HFFc6 (cell line): ENCODE measurements around the gene SBF2. TPM values are rescaled to one million over a fixed set of nuclear protein-coding genes. Genes with fewer than 3 reads are reported as not detected.
"Not testable (repeated sequence)": the region's sequence is repeated elsewhere in the genome, so short reads cannot be mapped to it uniquely, and the experiment has no call there.

Source experiments
- DNase-seq: peaks from one replicate; pipeline ENCODE4 v3.0.0-alpha.2; 2018
- H3K27ac Mint-ChIP-seq: 2 replicates; pipeline ENCODE4 v1.8.0; 2020; ENCODE audit warnings: mild to moderate bottlenecking, mixed read lengths
- H3K27me3 Mint-ChIP-seq: 2 replicates; pipeline ENCODE4 v1.8.0; 2021; ENCODE audit warnings: mild to moderate bottlenecking, moderate library complexity, mixed read lengths; ENCODE audit not compliant: insufficient read depth
- H3K36me3 Mint-ChIP-seq: 2 replicates; pipeline ENCODE4 v1.8.0; 2021; ENCODE audit warnings: low read depth, mixed read lengths
- H3K4me1 Mint-ChIP-seq: 2 replicates; pipeline ENCODE4 v1.8.0; 2020; ENCODE audit warnings: low read depth, mixed read lengths
- H3K4me3 Mint-ChIP-seq: 2 replicates; pipeline ENCODE4 v1.8.0; 2020; ENCODE audit warnings: mild to moderate bottlenecking, moderate library complexity, mixed read lengths
- H3K9me3 Mint-ChIP-seq: 2 replicates; pipeline ENCODE4 v1.8.0; 2020; ENCODE audit warnings: mild to moderate bottlenecking, mixed read lengths
- total RNA-seq, 6 experiments: library from RNA; stranded (reverse); fragmentation: NEBNext Ultra II Directional; extraction: Animal tissue kit (Norgen Biotek cat#: 25700); gene quantifications; 2 replicates in 1 of 6; 3 replicates in 5 of 6; pipeline ENCODE4 v1.2.3, GENCODE V29; 2021
- TF ChIP-seq, protein P1 (sequence below): fragments of 200-600 bp; sonication (generic); IDR thresholded peaks from 2 replicates; pipeline ENCODE4 v1.5.0; 2021; ENCODE audit warnings: antibody characterized with exemption, mild to moderate bottlenecking

The SBF2 gene
- total RNA-seq, 6 experiments from 2014 or later: 25.2 to 36.0 (median 30.7) TPM

DNA sequence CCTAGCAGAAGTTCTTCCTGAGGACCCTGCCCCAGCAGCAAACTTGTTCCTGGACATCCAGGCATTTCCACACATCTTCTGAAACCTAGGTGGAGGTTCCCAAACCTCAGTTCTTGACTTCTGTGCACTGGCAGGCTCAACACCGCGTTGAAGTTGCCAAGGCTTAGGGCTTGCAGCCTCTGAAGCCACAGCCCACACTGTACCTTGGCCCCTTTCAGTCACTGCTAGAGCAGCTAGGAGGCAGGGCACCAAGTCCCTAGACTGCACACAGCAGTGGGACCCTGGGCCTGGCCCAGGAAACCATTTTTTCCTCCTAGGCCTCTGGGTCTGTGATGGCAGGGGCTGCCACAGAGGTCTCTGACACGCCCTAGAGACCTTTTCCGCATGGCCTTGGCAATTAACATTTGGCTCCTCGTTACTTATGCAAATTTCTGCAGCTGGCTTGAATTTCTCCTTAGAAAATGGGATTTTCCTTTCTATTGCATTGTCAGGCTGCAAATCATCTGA is 159.0 kb downstream of the SBF2 start:
- TF ChIP-seq, protein P1, sequence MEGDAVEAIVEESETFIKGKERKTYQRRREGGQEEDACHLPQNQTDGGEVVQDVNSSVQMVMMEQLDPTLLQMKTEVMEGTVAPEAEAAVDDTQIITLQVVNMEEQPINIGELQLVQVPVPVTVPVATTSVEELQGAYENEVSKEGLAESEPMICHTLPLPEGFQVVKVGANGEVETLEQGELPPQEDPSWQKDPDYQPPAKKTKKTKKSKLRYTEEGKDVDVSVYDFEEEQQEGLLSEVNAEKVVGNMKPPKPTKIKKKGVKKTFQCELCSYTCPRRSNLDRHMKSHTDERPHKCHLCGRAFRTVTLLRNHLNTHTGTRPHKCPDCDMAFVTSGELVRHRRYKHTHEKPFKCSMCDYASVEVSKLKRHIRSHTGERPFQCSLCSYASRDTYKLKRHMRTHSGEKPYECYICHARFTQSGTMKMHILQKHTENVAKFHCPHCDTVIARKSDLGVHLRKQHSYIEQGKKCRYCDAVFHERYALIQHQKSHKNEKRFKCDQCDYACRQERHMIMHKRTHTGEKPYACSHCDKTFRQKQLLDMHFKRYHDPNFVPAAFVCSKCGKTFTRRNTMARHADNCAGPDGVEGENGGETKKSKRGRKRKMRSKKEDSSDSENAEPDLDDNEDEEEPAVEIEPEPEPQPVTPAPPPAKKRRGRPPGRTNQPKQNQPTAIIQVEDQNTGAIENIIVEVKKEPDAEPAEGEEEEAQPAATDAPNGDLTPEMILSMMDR: no peak
- Mint-ChIP-seq H3K4me3 (no peak overlapping the region), H3K27me3 (no peaks in the 10 kb centered on the region), H3K27ac (no peak overlapping the region), H3K9me3 (peaks cover 33% of the 10 kb centered on the region), H3K36me3 (peaks cover 55% of the 10 kb centered on the region), H3K4me1 (peaks cover 23% of the 10 kb centered on the region)
- no peak for DNase-seq

- H3K4me3 Mint-ChIP-seq, DNase-seq, H3K27me3 Mint-ChIP-seq, H3K27ac Mint-ChIP-seq: not testable (repeated sequence)
- H3K4me1 Mint-ChIP-seq: peaks cover 15% of the 10 kb centered on the region
- H3K36me3 Mint-ChIP-seq: peaks cover 55% of the 10 kb centered on the region
- H3K9me3 Mint-ChIP-seq: peaks cover 33% of the 10 kb centered on the region
Observed at GRCh38 chr11:10134226-10134625, 159.8 kb downstream of the SBF2 start.

- H3K27me3 Mint-ChIP-seq, H3K4me1 Mint-ChIP-seq, DNase-seq, H3K4me3 Mint-ChIP-seq, H3K27ac Mint-ChIP-seq: not testable (repeated sequence)
- H3K36me3 Mint-ChIP-seq: peaks cover 50% of the 10 kb centered on the region
- H3K9me3 Mint-ChIP-seq: peaks cover 33% of the 10 kb centered on the region
Observed at GRCh38 chr11:10133251-10133650, 160.8 kb downstream of the SBF2 start.

- Mint-ChIP-seq H3K4me1 (peaks cover 24% of the 10 kb centered on the region), H3K9me3 (peaks cover 28% of the 10 kb centered on the region), H3K27me3 (no peaks in the 10 kb centered on the region; the same call in 1 of the 2 replicates), H3K36me3 (peaks cover 34% of the 10 kb centered on the region), H3K4me3 (no peak overlapping the region), H3K27ac (no peak overlapping the region)
- TF ChIP-seq, protein P1: no peak
- no peak for DNase-seq
Observed at GRCh38 chr11:10130875-10131274, 163.1 kb downstream of the SBF2 start.

DNA sequence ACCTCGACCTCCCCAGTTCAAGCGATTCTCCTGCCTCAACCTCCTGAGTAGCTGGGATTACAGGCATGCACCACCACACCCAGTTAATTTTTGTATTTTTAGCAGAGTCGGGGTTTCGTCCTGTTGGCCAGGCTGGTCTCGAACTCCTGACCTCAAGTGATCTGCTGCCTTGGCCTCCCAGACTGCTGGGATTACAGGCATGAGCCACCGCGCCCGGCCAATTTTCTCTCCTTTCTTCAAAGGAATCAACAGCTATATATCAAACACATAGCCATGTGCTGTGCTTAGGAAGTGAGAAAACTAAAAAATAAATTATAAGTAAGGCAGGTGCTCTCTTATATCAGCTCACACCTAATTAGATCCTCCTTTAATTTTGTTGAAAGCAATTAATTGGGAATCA is 164.8 kb downstream of the SBF2 start:
- H3K9me3 Mint-ChIP-seq: peaks cover 11% of the 10 kb centered on the region
- not testable (repeated sequence) for H3K27me3 Mint-ChIP-seq, H3K27ac Mint-ChIP-seq, H3K4me3 Mint-ChIP-seq, DNase-seq
- H3K4me1 Mint-ChIP-seq: peaks cover 30% of the 10 kb centered on the region
- peaks cover 17% of the 10 kb centered on the region for H3K36me3 Mint-ChIP-seq

DNA sequence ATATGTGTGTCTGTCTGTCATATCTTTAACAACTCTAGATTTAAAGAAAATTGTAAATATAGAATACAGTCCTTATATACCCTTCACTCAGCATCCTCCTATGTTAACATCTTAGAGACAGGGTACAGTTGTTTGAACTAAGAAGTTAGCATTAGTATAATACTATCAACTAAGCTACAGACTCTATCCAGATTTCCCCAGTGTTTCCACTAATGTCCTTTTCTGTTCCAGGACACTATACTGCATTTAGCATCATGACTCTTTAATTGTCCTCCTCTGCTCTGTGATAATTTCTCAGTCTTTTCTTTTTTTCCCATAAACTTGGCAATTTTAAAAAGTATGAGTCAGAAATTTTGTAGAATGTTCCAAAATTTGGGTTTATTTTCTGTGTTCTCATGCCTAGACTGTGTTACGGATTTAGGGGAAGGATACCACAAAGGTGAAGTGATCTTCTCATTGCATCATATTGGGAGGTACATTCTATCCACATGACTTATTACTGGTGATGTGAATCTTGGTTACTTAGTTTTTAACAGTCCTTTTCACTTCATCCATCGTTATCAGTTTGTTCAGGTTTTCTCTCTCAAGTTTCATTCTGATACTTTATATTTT is 168.4 kb downstream of the SBF2 start:
- Mint-ChIP-seq H3K27me3 (no peaks in the 10 kb centered on the region; the same call in 1 of the 2 replicates), H3K36me3 (peaks cover 2% of the 10 kb centered on the region; the same call in 1 of the 2 replicates), H3K4me1 (peaks cover 54% of the 10 kb centered on the region), H3K27ac (peak overlapping the region; percentile 6; the same call in 1 of the 2 replicates), H3K4me3 (no peak overlapping the region), H3K9me3 (no peaks in the 10 kb centered on the region)
- TF ChIP-seq, protein P1: no peak
- DNase-seq: no peak

GRCh38 chr11:10122326-10123197 is 171.5 kb downstream of the SBF2 start:
- Mint-ChIP-seq H3K36me3 (no peaks in the 10 kb centered on the region), H3K4me1 (peaks cover 77% of the 10 kb centered on the region), H3K27ac (peak overlapping the region; percentile 76), H3K4me3 (peak overlapping the region; percentile 63), H3K9me3 (no peaks in the 10 kb centered on the region), H3K27me3 (peaks cover 1% of the 10 kb centered on the region; the same call in 1 of the 2 replicates)
- TF ChIP-seq, protein P1: no peak
- DNase-seq: peak; percentile 39
